ENCODE data around the gene MAPT.

MAPT gene

DNA sequence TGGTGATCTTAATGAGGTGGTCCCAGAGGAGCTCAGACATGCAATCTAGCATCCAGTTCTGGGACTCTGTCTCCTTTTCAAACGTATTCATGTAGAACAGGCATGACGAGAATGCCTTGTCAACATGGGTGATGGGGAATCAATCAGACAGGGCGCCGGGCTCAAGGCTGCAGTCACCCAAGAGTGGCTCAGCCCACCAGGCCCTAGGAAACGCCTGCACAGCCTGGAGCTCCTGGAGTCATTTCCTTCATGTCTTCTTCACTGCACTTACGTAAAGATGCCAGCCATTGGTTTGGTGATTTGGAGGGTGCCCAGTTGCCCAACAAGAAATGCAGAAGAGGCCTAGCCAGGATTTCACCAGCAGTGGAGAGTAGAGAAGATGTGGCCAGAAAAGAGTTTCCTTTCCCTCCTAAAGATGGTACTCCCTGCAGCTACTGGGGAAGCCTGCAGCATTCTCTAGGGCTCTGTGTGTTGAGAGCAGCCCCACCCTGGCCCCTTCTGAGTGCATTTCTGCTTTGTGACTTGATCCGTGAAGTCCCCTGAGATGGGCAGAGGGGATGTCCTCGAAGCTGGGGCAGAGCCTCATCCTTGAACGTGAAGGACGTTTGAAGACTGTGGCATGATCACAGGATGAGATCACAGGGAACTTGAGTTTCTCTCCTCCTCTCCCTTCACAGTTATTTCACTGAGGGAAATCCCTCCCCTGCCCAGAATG, 80.7 kb downstream of the MAPT start:
- DNase-seq (ENCODE audit: low read depth): no peak

DNA sequence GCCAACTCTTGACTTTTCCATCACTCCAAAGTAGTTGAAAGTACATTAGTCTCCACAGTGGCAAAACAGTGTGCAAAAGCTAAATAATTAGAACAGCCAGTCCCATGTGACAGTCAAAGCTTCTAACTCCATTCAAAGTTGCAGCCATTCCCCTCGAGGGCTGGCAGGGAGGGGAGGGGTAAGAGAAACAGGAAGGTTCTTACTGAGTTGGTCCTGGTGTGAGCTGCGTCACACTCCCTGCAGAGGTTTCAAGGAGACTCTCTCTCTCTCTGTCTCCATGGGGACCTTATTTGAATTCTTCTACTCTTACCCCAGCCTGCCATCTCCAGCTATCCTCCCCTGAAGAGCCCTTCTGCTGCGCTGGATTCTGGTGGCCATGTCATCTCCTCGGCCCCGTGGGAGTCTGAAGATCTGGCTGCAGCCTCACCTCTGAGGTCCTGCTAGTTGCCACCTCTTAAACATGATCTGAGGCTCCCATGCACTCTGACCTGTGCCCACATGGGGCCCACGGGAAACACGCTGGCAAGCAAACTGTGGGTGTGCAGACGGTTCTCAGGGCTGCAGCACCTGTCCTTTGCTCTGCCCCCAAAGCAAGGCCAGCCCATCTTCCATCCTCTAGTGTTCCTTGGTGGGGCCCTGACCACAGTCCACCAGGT, 81.4 kb downstream of the MAPT start:
- DNase-seq (ENCODE audit: low read depth): no peak

DNA sequence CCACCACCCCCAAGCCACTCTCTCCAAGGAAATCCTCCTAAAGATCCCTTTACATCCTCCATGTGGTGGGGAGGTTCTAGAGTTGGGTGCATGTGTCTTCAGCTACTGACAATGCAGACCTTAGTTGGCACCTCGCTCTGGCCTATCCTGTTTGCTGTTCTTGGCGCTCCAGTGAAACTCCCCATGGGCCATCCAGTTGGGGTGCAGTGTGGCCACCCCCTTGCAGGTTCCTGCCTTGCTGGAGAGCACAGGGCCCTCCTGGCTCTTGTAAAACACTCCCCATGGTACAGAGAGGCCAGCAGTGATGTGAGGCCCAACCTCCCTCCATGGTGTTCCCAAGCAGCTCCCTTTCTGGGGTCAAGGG, 82.0 kb downstream of the MAPT start:
- no peak for DNase-seq (ENCODE audit: low read depth)

DNA sequence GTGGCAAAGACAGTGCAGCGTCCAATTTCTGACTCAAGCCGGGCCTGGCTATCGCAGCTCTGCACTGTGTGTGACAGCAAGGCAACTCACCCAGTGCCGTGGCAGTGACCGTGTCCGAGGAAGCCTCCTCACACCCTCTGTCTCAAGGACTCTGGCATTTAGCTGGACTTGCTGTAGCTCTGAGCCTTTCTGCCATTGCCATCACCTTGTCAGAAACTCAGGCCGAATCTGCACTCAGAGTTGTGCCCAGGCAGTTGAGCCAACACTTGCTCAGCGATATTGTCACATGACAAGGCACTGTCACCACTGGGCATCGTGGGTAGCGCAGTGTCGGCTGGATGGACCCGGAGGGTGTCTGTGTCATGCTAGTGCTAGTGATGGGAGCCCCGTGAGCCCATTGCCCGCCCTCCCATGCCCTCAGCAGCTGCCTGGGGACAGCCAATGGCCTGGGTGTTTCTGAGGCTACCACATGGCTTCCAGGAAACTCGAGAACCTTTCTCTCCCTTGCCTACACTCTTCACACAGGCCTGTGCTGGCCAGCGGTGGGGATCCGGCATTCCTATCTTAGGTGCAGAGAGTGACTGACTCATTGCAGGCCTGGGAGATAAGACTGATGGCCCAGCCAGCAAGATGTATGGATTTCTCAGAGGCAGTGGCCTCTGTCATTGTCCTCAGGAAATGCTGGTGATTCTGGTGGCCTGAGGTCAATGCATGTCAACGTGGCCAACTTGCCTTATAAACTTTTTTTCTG, 82.6 kb downstream of the MAPT start:
- DNase-seq (ENCODE audit: low read depth): no peak

DNA sequence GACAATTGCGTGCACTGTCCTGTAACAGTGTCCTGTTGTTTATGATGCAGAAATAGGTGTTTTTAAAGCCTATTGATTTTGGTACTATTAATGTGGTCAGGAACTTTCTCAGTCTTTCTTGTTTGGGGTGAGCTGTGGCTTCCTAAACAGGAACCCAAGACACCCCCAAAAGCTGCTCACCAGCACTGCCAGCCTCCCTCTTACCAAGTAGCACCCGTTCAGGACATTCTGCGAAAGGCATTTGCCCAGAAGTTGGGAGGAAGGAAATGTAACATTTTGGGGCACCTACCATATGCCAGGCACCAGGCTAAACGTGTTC, 83.1 kb downstream of the MAPT start:
- DNase-seq (ENCODE audit: low read depth): no peak

DNA sequence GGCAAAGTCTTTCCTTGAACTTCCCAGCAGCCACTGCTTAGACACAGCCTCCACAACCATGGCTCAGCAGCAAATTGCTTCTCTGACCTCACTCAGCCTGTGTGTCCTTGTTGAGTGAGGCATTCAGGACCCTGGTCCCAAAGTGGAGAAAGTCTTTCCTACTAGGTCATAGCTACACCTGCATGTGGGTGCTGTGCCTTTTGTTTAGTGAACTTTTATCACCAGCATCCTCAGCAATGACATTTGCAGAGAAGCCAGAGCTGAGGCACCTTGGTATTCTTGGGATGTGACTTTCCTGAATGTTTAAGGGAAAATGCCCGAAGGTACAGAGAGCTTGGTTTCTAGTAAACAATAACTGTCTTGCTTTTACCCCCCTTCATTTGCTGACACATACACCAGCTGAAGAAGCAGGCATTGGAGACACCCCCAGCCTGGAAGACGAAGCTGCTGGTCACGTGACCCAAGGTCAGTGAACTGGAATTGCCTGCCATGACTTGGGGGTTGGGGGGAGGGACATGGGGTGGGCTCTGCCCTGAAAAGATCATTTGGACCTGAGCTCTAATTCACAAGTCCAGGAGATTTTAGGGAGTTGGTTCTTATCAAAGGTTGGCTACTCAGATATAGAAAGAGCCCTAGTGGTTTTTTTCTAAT, 83.7 kb downstream of the MAPT start:
- DNase-seq (ENCODE audit: low read depth): no peak

DNA sequence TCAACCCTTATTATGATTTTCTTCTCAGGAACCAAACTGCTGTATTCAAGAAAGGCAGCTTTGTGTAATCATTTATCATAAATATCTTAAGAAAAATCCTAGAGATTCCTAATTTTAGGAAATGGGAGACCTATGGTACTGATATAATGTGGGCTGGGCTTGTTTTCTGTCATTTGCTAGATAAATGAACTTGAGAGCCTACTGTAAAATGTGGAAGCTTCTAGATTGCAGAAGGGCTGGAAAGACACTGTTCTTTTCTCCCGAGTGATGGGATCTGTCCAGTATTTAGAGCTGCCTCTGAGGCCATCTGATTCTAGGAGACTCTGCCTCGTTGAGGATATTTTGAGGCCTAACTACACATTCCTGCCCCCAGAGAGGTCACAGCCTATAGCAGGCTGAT, 84.8 kb downstream of the MAPT start:
- DNase-seq (ENCODE audit: low read depth): no peak

DNA sequence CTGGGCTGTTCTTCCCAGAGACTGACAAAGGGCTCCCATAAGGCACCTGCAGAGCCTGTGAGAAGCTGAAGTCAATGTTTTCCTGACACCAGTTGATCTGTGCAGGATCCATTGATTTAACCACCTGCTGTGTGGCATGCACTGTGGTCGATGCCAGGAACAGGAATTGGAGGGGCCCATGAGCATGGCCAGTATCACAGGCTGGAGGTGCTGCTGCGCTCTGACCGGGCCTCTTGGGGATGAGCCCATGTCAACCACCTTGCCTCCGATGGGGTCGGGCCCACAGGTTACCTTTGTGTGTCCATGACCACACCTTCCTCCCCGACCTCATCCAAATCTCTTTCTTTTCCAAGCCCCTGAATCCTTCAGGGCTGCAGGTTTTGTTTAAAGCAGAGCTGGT, 86.5 kb downstream of the MAPT start:
- no peak for DNase-seq (ENCODE audit: low read depth)

DNA sequence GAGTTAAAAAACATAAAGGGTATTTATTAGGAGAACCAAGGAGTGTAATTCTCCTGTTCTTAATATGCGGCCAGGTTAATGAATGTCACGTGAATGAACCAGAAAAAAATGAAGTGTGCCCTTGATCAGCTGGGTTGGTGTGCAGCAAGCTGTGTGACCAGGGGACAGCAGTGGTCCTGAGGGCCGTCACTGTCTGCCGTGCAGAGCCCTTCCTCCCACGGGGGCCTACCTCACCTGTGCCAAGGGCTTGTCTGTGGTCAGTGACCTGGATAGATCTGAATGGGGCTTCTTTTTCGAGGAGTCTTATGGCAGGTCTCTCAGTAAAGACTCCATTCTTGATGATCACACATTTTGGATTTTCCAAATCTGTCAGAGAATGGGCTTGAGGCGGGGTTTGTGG, 87.0 kb downstream of the MAPT start:
- no peak for DNase-seq (ENCODE audit: low read depth)

DNA sequence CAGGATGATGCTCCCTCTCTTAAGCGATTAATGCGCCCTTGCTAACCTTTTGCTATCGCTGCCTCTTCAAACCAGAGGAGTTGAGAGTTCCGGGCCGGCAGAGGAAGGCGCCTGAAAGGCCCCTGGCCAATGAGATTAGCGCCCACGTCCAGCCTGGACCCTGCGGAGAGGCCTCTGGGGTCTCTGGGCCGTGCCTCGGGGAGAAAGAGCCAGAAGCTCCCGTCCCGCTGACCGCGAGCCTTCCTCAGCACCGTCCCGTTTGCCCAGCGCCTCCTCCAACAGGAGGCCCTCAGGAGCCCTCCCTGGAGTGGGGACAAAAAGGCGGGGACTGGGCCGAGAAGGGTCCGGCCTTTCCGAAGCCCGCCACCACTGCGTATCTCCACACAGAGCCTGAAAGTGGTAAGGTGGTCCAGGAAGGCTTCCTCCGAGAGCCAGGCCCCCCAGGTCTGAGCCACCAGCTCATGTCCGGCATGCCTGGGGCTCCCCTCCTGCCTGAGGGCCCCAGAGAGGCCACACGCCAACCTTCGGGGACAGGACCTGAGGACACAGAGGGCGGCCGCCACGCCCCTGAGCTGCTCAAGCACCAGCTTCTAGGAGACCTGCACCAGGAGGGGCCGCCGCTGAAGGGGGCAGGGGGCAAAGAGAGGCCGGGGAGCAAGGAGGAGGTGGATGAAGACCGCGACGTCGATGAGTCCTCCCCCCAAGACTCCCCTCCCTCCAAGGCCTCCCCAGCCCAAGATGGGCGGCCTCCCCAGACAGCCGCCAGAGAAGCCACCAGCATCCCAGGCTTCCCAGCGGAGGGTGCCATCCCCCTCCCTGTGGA, 88.6 kb downstream of the MAPT start:
- DNase-seq (ENCODE audit: low read depth): no peak

DNA sequence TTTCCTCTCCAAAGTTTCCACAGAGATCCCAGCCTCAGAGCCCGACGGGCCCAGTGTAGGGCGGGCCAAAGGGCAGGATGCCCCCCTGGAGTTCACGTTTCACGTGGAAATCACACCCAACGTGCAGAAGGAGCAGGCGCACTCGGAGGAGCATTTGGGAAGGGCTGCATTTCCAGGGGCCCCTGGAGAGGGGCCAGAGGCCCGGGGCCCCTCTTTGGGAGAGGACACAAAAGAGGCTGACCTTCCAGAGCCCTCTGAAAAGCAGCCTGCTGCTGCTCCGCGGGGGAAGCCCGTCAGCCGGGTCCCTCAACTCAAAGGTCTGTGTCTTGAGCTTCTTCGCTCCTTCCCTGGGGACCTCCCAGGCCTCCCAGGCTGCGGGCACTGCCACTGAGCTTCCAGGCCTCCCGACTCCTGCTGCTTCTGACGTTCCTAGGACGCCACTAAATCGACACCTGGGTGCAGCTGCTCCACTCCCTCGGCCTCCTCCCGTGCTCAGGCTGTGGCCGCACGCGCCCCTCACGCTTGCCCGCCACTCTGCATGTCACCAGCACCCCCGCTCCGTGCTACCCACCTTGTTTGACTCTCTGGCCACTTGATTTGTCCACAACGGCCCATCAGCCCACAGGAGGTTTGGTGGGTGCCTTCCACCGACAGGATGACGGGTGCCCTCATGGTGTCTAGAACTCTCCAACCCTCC, 89.4 kb downstream of the MAPT start:
- no peak for DNase-seq (ENCODE audit: low read depth)

DNA sequence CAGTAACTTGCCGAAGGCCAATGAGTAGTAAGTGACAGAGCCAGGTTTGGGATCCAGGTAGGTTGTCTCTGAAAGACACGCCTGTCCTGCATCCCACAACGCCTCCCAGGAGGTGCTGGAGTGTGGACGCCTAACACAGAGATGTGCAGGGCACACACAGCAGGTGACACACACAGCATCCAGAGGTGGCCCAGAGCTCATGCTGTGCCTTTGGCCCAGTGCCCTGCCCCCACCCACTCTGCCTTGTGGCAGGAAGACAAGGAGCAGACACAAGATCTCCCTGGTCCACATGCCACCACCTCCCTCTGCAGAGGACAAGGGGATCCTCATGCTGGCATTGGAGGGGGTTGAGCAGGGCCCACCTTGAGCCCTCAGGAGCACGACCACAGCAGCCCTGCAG, 90.0 kb downstream of the MAPT start:
- DNase-seq (ENCODE audit: low read depth): no peak

DNA sequence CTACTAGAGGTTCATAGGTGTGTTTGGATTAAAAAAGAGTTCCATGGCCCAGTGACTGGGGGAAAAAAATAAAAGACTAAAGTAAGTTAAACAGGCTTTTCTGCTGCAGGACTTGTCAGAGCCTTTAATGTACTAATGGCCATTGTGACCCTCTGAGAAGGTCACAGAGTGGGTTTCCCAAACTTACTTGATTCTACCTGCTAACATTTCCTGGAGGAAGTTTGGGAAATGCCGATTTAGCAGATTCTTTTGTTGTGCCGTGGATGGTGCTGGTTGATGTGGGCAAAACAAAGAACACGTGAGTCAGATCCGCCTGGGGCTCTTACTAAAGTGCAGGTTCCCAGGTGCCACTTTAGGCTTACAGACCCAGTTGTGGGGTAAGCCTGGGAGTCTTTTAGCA, 91.1 kb downstream of the MAPT start:
- DNase-seq (ENCODE audit: low read depth): no peak

DNA sequence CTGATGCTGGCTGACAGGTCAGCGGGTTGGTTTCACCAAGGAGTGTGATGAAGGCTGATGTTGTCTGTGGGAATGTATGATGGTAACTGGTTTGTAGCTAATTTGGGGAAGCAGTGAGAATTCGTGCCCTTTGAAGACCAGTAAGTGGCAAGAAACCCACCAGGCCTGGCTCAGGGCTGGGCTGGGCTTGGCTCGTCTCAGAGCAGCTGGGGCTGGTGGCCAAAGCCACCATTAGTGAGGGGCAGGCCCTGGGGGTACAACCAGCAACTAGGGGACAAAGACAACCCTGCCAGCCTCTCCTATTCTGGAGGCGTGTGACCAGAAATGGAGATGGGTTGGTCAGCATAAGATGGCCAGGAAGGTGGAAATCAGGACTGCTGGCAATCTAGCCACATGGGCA, 91.7 kb downstream of the MAPT start:
- DNase-seq (ENCODE audit: low read depth): no peak

DNA sequence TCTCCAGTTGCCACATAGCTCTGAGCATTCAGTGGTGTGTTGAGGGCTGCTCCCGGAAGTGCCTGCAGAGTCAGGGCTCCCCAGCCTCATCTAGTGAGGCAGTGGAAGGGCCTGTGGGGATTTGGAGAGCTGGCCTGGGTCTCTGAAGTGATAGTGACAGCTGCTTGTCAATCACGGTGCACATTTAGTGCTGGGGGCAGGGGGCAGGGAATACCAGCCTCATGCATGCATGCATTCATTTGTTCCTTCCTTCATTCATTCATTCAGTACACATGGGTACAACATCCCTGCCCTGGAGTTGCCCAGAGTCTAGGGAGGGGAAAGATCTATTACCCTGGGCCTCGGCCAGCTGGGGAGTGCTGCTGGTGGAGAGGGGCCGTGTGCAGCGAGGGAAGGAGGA, 93.4 kb downstream of the MAPT start:
- no peak for DNase-seq (ENCODE audit: low read depth)

DNA sequence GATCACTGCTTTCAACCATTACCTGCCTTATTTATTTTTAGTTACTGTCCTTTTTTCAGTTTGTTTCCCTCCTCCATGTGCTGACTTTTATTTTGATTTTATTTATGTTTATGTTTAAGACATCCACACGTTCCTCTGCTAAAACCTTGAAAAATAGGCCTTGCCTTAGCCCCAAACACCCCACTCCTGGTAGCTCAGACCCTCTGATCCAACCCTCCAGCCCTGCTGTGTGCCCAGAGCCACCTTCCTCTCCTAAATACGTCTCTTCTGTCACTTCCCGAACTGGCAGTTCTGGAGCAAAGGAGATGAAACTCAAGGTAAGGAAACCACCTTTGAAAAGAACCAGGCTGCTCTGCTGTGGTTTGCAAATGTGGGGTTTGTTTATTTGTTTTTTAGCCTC, 95.4 kb downstream of the MAPT start:
- DNase-seq (ENCODE audit: low read depth): no peak

DNA sequence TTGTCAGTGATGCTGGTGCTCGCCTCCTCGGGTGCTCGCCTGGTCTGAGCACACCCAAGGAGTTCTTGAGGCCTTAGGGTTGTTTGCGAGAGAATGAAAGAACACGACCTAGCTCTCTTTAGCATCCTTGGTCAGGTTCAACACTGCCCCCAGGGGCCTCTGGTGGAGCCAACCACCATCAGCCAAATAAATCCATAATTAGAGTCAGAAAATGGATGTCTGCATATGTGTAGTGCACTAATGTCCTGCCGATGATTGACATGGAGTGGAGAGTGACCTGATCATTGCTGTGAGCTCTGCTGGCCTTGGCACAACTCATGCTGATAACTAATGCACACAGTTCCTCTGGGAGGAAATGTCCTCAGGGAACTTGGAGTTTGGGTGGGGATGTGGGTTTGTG, 96.5 kb downstream of the MAPT start:
- DNase-seq (ENCODE audit: low read depth): no peak

DNA sequence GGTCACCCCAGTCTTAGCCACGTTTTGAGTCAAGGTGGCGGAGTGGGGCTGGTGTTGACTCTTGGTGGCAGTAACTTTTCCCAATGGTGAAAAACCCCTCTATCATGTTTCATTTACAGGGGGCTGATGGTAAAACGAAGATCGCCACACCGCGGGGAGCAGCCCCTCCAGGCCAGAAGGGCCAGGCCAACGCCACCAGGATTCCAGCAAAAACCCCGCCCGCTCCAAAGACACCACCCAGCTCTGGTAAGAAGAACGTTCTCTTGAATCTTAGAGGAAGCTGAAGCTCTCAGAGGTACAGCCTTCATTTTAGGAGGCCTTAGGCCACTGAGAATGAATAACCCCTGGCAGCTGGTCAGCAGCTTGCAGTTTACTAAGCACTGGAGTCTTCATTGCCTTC, 97.0 kb downstream of the MAPT start:
- no peak for DNase-seq (ENCODE audit: low read depth)

DNA sequence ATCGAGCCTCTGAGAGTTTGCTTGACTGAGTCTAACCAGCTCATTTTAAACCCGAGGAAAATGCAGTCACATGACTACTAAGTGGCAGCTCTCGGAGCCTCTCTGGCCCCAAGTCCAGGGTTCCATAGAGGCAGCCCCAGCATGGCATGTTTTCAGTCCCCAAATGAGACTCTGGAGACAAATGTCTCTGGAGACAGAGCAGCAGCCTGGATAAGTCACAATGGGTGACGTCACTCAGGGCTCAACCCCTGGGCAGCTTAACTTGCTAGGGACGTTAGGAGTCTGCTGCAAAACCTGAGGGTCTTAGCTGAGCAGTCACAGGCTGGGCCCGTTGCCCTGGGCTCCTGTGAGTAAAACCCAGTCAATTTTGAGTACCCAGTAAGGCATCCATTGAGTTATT, 97.8 kb downstream of the MAPT start:
- DNase-seq (ENCODE audit: low read depth): no peak

DNA sequence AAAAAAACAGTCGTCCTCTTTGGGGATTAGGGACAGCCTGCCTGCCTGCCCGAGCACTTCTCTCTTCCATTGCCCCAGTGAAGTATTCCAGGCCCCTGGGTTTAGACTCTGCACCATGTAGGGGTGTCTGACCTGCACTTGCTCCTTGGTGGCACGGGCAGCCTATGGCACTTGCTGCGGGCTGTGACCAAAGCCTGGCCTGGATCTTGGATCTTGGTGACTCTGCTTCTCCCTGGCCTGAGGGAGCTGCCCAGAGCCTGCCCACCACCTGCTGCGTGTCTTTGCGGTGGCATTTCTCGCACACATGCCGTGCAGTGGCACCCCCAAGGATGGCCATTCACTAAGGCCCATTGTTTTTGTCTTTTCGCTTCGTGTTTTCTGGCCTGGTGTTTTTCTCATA, 98.5 kb downstream of the MAPT start:
- DNase-seq (ENCODE audit: low read depth): no peak

DNA sequence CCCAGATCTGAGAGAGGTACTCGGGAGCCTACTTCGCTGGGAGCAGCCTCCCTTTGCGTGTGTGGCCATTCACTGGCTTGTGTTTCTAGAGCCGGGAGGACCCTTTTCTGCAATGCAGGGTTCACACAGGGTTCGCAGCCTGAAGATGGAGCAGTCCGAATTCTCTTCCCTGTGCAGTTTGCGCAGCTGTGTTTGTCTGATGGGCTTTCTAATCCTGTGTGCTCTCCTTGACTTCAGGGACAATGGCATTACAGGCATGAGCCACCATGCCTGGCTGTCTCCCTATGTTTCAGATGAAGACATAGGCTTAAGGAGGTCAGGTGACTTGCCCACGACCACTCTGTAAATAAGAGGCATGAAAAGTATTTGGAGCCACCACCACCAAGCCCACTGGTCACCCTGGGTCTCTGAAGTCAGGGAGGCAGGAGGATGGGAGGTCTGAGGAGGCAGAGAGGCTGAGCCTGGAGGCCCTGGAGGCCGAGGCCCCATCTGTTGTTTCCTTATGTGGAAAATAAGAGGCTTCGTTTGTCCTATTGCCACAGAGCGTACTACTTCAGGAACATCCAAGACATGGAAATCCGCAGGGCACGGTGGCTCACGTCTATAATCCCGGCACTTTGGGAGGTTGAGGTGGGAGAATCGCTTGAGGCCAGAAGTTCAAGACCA, 99.7 kb downstream of the MAPT start:
- no peak for DNase-seq (ENCODE audit: low read depth)
